H1 (cell line): ENCODE data around the gene COX5A. TPM values are rescaled to one million over a fixed set of nuclear protein-coding genes. Genes with fewer than 3 reads are reported as not detected.

Experiments used
- CTCF ChIA-PET: fragments of 300-600 bp; sonication (Branson Sonifier 250); formaldehyde crosslinking; loops from one replicate; lab custom pipeline; 2021; ENCODE audit not compliant: partially characterized antibody; lab: Charles Lee
- POLR2A ChIA-PET: fragments of 300-600 bp; sonication (Branson Sonifier 250); formaldehyde crosslinking; loops from one replicate; lab custom pipeline; 2021; ENCODE audit warnings: inconsistent platforms; ENCODE audit not compliant: partially characterized antibody; lab: Charles Lee
- DNase-seq, 2 experiments: peaks; one replicate each; pipeline versions ENCODE4 v3.0.0 to v3.0.0-alpha.2; 2010 to 2022; ENCODE audit warnings: low spot score in 2 of 2, low read depth in 1 of 2, mixed read lengths in 1 of 2
- FAIRE-seq: peaks from 2 replicates; lab custom pipeline; 2011; peaks lifted over from hg19 to GRCh38; lab: Jason Lieb, UNC
- H2AFZ ChIP-seq: 2 replicates; pipeline ENCODE4 v1.8.1; 2012; ENCODE audit warnings: low read length, inconsistent platforms
- H2AK5ac ChIP-seq: 2 replicates; pipeline ENCODE4 v1.6.1; 2013; ENCODE audit warnings: low read depth, low read length
- H2BK120ac ChIP-seq: replicated peaks from 2 replicates; pipeline ENCODE3; 2013; ENCODE audit warnings: low read depth, low read length, inconsistent platforms
- H2BK12ac ChIP-seq: 2 replicates; pipeline ENCODE4 v1.6.1; 2013; ENCODE audit warnings: low read depth, low read length
- H2BK15ac ChIP-seq: 2 replicates; pipeline ENCODE4 v1.6.1; 2013; ENCODE audit warnings: low read length
- H2BK20ac ChIP-seq: 2 replicates; pipeline ENCODE4 v1.6.1; 2013; ENCODE audit warnings: low read length
- H2BK5ac ChIP-seq: 2 replicates; pipeline ENCODE4 v1.6.1; 2013; ENCODE audit warnings: low read depth, low read length
- H3K14ac ChIP-seq: 2 replicates; pipeline ENCODE4 v1.6.1; 2013; ENCODE audit warnings: inconsistent platforms; ENCODE audit not compliant: insufficient read length
- H3K18ac ChIP-seq: 2 replicates; pipeline ENCODE4 v1.6.1; 2013; ENCODE audit warnings: low read length; ENCODE audit errors: extremely low read depth
- H3K23ac ChIP-seq: 2 replicates; pipeline ENCODE4 v1.6.1; 2013; ENCODE audit warnings: inconsistent platforms; ENCODE audit not compliant: insufficient read length
- H3K23me2 ChIP-seq: 2 replicates; pipeline ENCODE4 v1.6.1; 2013; ENCODE audit warnings: low read depth, low read length
- H3K27ac ChIP-seq: 2 replicates; pipeline ENCODE4 v1.6.1; 2011; ENCODE audit warnings: low read depth, low read length, inconsistent platforms
- H3K27me3 ChIP-seq, 4 experiments: replicated peaks in 1 of 4; 1 replicate in 1 of 4; 2 replicates in 3 of 4; pipeline versions ENCODE4 v1.6.1 to v1.8.1; 2011 to 2013; ENCODE audit warnings: low read length in 3 of 4, mild to moderate bottlenecking in 3 of 4, inconsistent platforms in 2 of 4, mixed read lengths in 2 of 4, moderate library complexity in 1 of 4; ENCODE audit not compliant: control insufficient read depth in 3 of 4, insufficient read depth in 3 of 4; ENCODE audit errors: extremely low read depth in 1 of 4
- H3K36me3 ChIP-seq, 4 experiments: 2 replicates each; pipeline versions ENCODE4 v1.6.1 to v1.8.1; 2011 to 2013; ENCODE audit warnings: mild to moderate bottlenecking in 4 of 4, low read length in 3 of 4, moderate library complexity in 2 of 4, control low read depth in 1 of 4, inconsistent platforms in 1 of 4; ENCODE audit not compliant: insufficient read depth in 4 of 4, control insufficient read depth in 2 of 4
- H3K4ac ChIP-seq: replicated peaks from 2 replicates; pipeline ENCODE3; 2013; ENCODE audit warnings: low read length, low read depth, mixed read lengths, inconsistent platforms; ENCODE audit not compliant: insufficient read length
- H3K4me1 ChIP-seq, 4 experiments: replicated peaks in 1 of 4; 1 replicate in 1 of 4; 2 replicates in 3 of 4; pipeline versions ENCODE4 v1.6.1 to v1.8.1; 2011 to 2013; ENCODE audit warnings: low read length in 3 of 4, inconsistent platforms in 2 of 4, mixed read lengths in 1 of 4; ENCODE audit not compliant: insufficient read depth in 4 of 4, control insufficient read depth in 3 of 4
- H3K4me2 ChIP-seq, 2 experiments: 2 replicates each; pipeline versions ENCODE4 v1.6.1 to v1.8.1; 2011 to 2013; ENCODE audit warnings: low read depth in 2 of 2, low read length in 2 of 2, control low read depth in 1 of 2, inconsistent platforms in 1 of 2, mild to moderate bottlenecking in 1 of 2; ENCODE audit not compliant: insufficient read depth in 1 of 2
- H3K4me3 ChIP-seq, 4 experiments: fragments of 200-600, 300-600 bp in 1 of 4; sonication (generic), shearing (Covaris generic), sonication (Bioruptor Twin) in 1 of 4; 2 replicates each; pipeline versions ENCODE4 v1.5.1 to v1.8.1; 2011 to 2016; ENCODE audit warnings: low read length in 4 of 4, low read depth in 3 of 4, control low read depth in 2 of 4, inconsistent platforms in 2 of 4, mild to moderate bottlenecking in 2 of 4, mixed read lengths in 1 of 4, moderate library complexity in 1 of 4; ENCODE audit not compliant: insufficient read depth in 2 of 4; ENCODE audit errors: extremely low read depth in 1 of 4
- H3K56ac ChIP-seq: replicated peaks from 2 replicates; pipeline ENCODE3; 2013; ENCODE audit warnings: low read depth, mild to moderate bottlenecking, mixed read lengths, low read length, inconsistent platforms; ENCODE audit not compliant: insufficient read length
- H3K79me1 ChIP-seq: 2 replicates; pipeline ENCODE4 v1.6.1; 2013; ENCODE audit warnings: low read depth, low read length, control low read depth
- H3K79me2 ChIP-seq, 2 experiments: 2 replicates each; pipeline versions ENCODE4 v1.6.1 to v1.8.1; 2012 to 2013; ENCODE audit warnings: low read length in 2 of 2, mild to moderate bottlenecking in 2 of 2, inconsistent platforms in 1 of 2; ENCODE audit not compliant: insufficient read depth in 2 of 2, control insufficient read depth in 1 of 2
- H3K9ac ChIP-seq, 4 experiments: replicated peaks in 1 of 4; 1 replicate in 1 of 4; 2 replicates in 3 of 4; pipeline versions ENCODE4 v1.6.1 to v1.8.1; 2011 to 2013; ENCODE audit warnings: low read depth in 3 of 4, low read length in 3 of 4, control low read depth in 2 of 4, mild to moderate bottlenecking in 2 of 4, moderate library complexity in 2 of 4, inconsistent platforms in 1 of 4; ENCODE audit errors: extremely low read depth in 1 of 4
- H3K9me3 ChIP-seq, 2 experiments: 2 replicates each; pipeline versions ENCODE4 v1.6.1 to v1.8.1; 2012 to 2013; ENCODE audit warnings: mild to moderate bottlenecking in 2 of 2, moderate library complexity in 2 of 2, control low read depth in 1 of 2, inconsistent platforms in 1 of 2, low read depth in 1 of 2, low read length in 1 of 2, mixed read lengths in 1 of 2; ENCODE audit not compliant: insufficient read depth in 2 of 2
- H4K20me1 ChIP-seq, 2 experiments: replicated peaks in 1 of 2; 2 replicates each; pipeline versions ENCODE3 to v1.8.1; 2011 to 2013; ENCODE audit warnings: inconsistent platforms in 2 of 2, low read length in 2 of 2, mild to moderate bottlenecking in 1 of 2; ENCODE audit not compliant: insufficient read depth in 2 of 2, control insufficient read depth in 1 of 2
- H4K5ac ChIP-seq: 2 replicates; pipeline ENCODE4 v1.6.1; 2013; ENCODE audit warnings: low read length, low read depth, mixed read lengths, inconsistent platforms; ENCODE audit not compliant: insufficient read length
- H4K8ac ChIP-seq: 2 replicates; pipeline ENCODE4 v1.8.0; 2013; ENCODE audit warnings: mild to moderate bottlenecking, moderate library complexity, low read length, inconsistent platforms; ENCODE audit not compliant: insufficient read depth; ENCODE audit errors: extremely low read depth
- H4K91ac ChIP-seq: replicated peaks from 2 replicates; pipeline ENCODE3; 2013; ENCODE audit warnings: low read length, mixed read lengths, inconsistent platforms; ENCODE audit not compliant: insufficient read length
- BACH1 ChIP-seq: IDR thresholded peaks from 2 replicates; pipeline ENCODE4 v1.6.1; 2012; ENCODE audit warnings: low read length, improper control_type of control experiment
- WGBS, 2 experiments: shearing (Covaris generic) in 1 of 2; methylation state at CpG; one replicate each; pipeline versions ENCODE4 v1.1.6 to v1.1.7; 2013 to 2015; ENCODE audit warnings: low lambda C conversion rate in 2 of 2, mixed read lengths in 2 of 2, inconsistent platforms in 1 of 2, low coverage in 1 of 2, missing lambda C conversion rate in 1 of 2; ENCODE audit not compliant: insufficient replicate concordance in 2 of 2, insufficient coverage in 1 of 2, insufficient read length in 1 of 2; ENCODE audit errors: extremely low coverage in 1 of 2, missing lambda C conversion rate in 1 of 2; 5-methylcytosine and 5-hydroxymethylcytosine counted together
- polyA plus RNA-seq, 7 experiments: library from polyadenylated mRNA; depleted of rRNA in 3 of 7; stranded (reverse) in 5 of 7; unstranded in 2 of 7; fragments of >200 nt in 5 of 7; fragments of 200-250 nt in 2 of 7; gene quantifications; 1 replicate in 5 of 7; 2 replicates in 1 of 7; 4 replicates in 1 of 7; pipeline versions ENCODE4 v1.2.1 to v1.2.3, GENCODE V29; 2011 to 2013; ENCODE audit warnings: missing spikeins in 2 of 7, mixed read lengths in 2 of 7
- total RNA-seq: library from RNA; stranded (reverse); fragmentation: NEBNext Ultra II Directional; extraction: Animal tissue kit (Norgen Biotek cat#: 25700); gene quantifications from 2 replicates; pipeline ENCODE4 v1.2.1, GENCODE V29; 2021

COX5A gene
- total and polyA plus RNA-seq, 2 of the 8 experiments (the other 6 are each of a cell fraction or from before 2014, with no cell fraction given), result 270 to 367 TPM

DNA sequence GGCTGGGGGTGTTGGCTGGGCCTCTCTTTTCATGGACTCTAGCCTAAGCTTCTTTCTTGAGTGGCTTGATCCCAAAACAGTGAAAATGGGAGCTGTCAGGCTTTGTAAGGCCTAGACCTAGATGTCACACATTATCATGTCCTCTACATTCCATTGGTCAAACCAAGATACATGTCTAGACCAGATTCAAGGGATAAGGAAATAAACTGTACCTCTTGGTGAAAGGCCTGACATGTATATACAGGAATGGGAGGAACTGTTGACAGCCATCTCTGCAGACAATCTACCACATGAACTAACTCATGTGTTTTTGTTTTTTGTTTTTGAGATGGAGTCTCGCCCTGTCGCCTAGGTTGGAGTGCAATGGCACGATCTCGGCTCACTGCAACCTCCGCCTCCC, 29.8 kb upstream of the COX5A start:
- no peak overlapping the region for H3K27ac ChIP-seq
- H3K27me3 ChIP-seq, result no peaks in the 10 kb centered on the region; a peak in 1 of 7 replicates
- H3K79me2 ChIP-seq, result no peaks in the 10 kb centered on the region
- H3K14ac ChIP-seq, result no peak overlapping the region
- H3K4me1 ChIP-seq, result peaks cover 0 to 2% (median 0%) of the 10 kb centered on the region in 4 experiments; a peak in 3 of 7 replicates
- no peak overlapping the region for H3K23ac ChIP-seq
- H2BK120ac ChIP-seq, result no peak overlapping the region
- no peak overlapping the region for H3K4me2 ChIP-seq
- TF ChIP-seq BACH1, result no peak
- TF ChIP-seq, all 59 proteins: peak for 0
- Histone ChIP-seq H3K79me1 (no peaks in the 10 kb centered on the region), H3K56ac (no peak overlapping the region), H4K8ac (no peak overlapping the region), H4K20me1 (no peaks in the 10 kb centered on the region), H2AFZ (no peak overlapping the region), H2AK5ac (no peak overlapping the region), H2BK15ac (no peak overlapping the region), H2BK20ac (no peak overlapping the region), H3K9ac (no peak overlapping the region), H3K18ac (no peak overlapping the region), H3K4me3 (no peak overlapping the region), H3K9me3 (no peaks in the 10 kb centered on the region), H2BK12ac (no peak overlapping the region), H2BK5ac (no peak overlapping the region), H3K4ac (no peak overlapping the region), H3K36me3 (no peaks in the 10 kb centered on the region), H4K91ac (no peak overlapping the region), H4K5ac (no peak overlapping the region), H3K23me2 (no peaks in the 10 kb centered on the region)
- FAIRE-seq (no peak), DNase-seq (no peak)
- CTCF ChIA-PET, result interaction anchor here (0.6 to 2.0 kb wide), 9 partner anchors 8 to 709 kb away, joined by 3 to 7 read pairs (median 4); no protein-coding TSS in a partner anchor
- POLR2A ChIA-PET, result interaction anchor here (0.9 kb wide), 1 partner anchor 28 kb away, joined by 3 read pairs; the partner anchor contains the start of gene SCAMP5
- 83% methylated on average over 5 of the region's 5 CpGs; no CpG with 5 or more reads in 1 of the 2 experiments for WGBS, 2 experiments
